ENCODE data around the gene GLYATL1. TPM values are rescaled to one million over a fixed set of nuclear protein-coding genes. Genes with fewer than 3 reads are reported as not detected.

GLYATL1 gene
- total and polyA plus RNA-seq, 5 experiments from 2014 or later = not detected

DNA sequence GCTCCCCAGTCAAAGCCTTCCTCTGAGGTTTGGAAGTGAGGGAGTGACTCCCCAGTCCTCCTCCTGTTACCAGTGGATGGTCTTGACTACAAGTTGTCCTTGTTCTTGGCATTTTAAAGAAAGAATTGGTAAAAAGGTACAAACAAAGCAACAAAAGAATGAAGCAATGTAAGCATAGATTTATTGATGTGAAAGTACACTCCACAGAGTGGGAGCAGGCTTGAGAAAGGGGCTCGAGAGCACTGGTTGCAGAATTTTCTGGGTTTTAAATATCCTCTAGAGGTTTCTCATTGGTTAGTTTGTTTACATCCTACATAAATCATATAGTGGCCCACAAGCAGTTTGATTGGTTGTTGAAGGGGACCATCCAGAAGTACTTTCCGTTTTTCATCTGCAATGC is 22.7 kb upstream of the GLYATL1 start:
- peaks cover 0 to 27% (median 7%) of the 10 kb centered on the region in 3 donors for H3K36me3 Mint-ChIP-seq
- ATAC-seq = no peak
- POLR2A ChIA-PET = no interaction called here
- peaks cover 7 to 25% (median 19%) of the 10 kb centered on the region in 5 donors for H3K27me3 Mint-ChIP-seq
- no peak overlapping the region for H3K27ac Mint-ChIP-seq
- H3K4me3 Mint-ChIP-seq = no peak overlapping the region
- H3K4me1 Mint-ChIP-seq = no peaks in the 10 kb centered on the region
- peaks cover 0 to 35% (median 26%) of the 10 kb centered on the region in 9 donors for H3K9me3 Mint-ChIP-seq
- DNase-seq = no peak

DNA sequence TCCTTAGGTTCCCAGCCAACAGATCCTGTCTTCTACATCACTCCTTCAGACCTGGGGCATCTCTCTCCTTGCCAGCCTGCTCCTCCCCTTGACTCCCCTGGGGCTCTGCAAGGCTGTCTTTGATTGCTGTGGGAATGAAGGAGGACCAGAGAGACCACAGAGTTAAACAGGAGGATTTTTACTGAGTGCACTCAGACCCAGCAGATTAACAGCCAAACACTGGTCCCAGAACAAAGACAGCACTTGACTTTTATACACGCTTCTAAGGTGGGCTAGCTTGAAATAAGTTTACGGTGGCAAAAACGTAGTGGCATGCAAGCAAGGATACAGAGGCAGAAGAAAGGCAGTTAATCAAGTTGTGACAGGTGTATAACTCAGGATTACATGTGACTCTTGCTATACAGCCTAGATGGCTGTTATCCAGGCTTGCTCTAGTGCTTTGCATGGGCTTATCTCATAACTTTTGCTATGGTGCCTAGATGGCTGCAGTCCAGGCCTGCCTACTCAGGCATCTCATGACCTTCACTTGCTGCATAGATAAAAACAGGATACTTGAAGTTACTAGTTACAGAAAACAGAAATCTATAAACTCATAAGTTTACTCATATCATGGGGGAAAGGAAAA is 22.0 kb upstream of the GLYATL1 start:
- peaks cover 0 to 27% (median 7%) of the 10 kb centered on the region in 3 donors for H3K36me3 Mint-ChIP-seq
- peaks cover 0 to 35% (median 26%) of the 10 kb centered on the region in 9 donors for H3K9me3 Mint-ChIP-seq
- H3K27me3 Mint-ChIP-seq = peaks cover 6 to 21% (median 13%) of the 10 kb centered on the region in 5 donors
- POLR2A ChIA-PET = no interaction called here
- no peak overlapping the region for H3K4me3 Mint-ChIP-seq
- H3K4me1 Mint-ChIP-seq = no peaks in the 10 kb centered on the region
- DNase-seq = no peak
- no peak for ATAC-seq
- peak overlapping the region in 1 of 10 donors; percentile 33 for H3K27ac Mint-ChIP-seq

DNA sequence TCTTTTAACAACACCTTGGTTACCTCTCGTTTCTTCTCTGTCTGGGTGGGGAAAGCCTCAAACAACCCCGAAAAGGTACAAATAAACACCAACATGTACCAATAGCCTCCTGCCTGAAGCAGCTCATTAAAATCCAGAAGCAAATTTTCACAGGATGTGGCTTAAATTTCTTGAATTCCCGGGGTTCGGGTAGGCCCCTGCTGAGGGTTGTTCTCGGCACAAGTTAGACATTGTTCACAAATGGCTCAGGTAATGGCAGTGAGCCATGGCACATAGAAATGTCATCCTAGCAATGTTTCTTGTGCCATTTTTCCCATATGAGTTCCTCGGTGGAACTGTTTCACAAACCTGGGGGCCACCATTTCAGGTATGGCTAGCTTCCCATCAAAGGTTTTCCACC is 19.7 kb upstream of the GLYATL1 start:
- POLR2A ChIA-PET = no interaction called here
- Mint-ChIP-seq H3K27ac (no peak overlapping the region), H3K4me1 (peaks cover 2 to 13% (median 10%) of the 10 kb centered on the region in 4 donors), H3K36me3 (peaks cover 0 to 27% (median 7%) of the 10 kb centered on the region in 3 donors), H3K9me3 (peaks cover 0 to 35% (median 26%) of the 10 kb centered on the region in 9 donors), H3K27me3 (peaks cover 0 to 9% (median 2%) of the 10 kb centered on the region in 5 donors), H3K4me3 (no peak overlapping the region)
- DNase-seq (no peak), ATAC-seq (no peak)

DNA sequence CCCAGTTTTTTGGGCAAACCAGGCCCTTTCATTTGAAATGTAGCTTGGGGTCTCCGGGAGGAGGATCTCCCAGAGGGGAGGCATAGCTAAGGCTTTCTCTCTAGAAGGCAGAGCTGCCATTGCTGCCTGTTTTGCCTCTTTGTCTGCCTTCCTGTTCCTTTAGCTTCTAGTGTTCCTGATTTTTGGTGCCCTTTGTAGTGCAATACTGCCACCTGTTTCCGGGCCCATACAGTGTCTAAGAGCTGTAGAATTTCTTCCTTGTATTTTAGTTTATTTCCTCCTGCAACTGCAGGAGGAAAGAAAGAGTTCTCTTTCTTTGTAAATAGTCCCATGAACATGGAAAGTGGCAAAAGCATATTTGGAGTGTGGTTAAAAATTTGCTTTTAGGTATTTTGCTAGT is 19.3 kb upstream of the GLYATL1 start:
- H3K4me1 Mint-ChIP-seq = peaks cover 2 to 13% (median 10%) of the 10 kb centered on the region in 4 donors
- ATAC-seq (no peak), DNase-seq (no peak)
- no peak overlapping the region for H3K4me3 Mint-ChIP-seq
- peaks cover 0 to 9% (median under 1%) of the 10 kb centered on the region in 5 donors for H3K27me3 Mint-ChIP-seq
- H3K36me3 Mint-ChIP-seq = peaks cover 0 to 27% (median 6%) of the 10 kb centered on the region in 3 donors
- POLR2A ChIA-PET = no interaction called here
- no peak overlapping the region for H3K27ac Mint-ChIP-seq
- peaks cover 0 to 34% (median 26%) of the 10 kb centered on the region in 9 donors for H3K9me3 Mint-ChIP-seq

DNA sequence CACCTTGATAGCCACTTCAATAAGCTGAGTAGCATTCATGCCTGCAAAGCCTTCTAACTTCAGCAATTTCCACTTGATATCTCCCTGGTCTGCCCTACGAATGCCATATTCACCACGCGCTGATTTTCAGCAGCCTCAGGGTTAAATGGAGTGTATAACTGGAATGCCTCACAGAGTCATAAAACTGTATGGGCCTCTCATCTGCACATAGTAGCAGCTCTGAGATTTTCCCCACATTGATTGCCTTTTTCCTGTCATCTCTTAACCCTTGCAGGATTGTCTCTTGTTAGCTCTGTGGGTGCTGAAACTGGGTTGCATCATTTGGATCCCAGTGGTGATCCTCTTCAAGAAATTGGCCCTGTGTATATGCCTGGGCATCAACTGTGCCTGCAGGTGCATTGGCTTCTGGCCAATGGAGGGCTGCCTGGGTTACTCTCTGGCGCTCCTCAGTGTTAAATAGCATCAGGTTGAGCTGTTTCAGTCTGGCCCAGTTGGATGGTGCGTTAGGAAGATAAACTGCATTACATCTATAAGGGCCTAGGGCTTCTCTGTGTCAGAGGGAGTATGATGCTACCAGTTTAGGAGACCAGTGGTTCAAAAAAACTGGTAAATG is 17.4 kb upstream of the GLYATL1 start:
- peaks cover 0 to 16% (median 13%) of the 10 kb centered on the region in 9 donors for H3K9me3 Mint-ChIP-seq
- no peak overlapping the region for H3K4me3 Mint-ChIP-seq
- H3K4me1 Mint-ChIP-seq = peaks cover 2 to 13% (median 10%) of the 10 kb centered on the region in 4 donors
- peaks cover 0 to 16% (median 6%) of the 10 kb centered on the region in 3 donors for H3K36me3 Mint-ChIP-seq
- no peak for ATAC-seq
- peaks cover 0 to 9% (median 0%) of the 10 kb centered on the region in 5 donors for H3K27me3 Mint-ChIP-seq
- POLR2A ChIA-PET = no interaction called here
- no peak for DNase-seq
- H3K27ac Mint-ChIP-seq = no peak overlapping the region

DNA sequence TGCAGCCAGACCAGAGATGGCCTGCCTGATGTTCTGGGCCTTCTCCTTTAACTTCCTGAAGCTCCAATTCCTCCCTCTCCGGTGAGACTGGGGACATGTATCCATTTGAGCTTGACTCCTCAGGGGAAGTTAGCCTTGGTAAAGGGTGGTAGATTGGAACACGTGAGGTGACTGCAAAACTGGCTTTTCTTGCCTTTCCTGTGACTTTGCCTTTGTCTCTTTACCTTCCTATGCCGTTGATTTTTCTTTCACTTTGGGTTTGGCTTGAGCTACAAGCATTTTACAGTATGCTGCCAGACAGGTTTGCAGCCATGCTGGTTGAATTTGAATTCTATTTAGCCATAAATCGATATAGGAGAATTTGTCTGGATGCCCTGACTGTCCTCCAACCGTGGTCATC is 16.8 kb upstream of the GLYATL1 start:
- POLR2A ChIA-PET = no interaction called here
- peaks cover 3 to 17% (median 12%) of the 10 kb centered on the region in 4 donors for H3K4me1 Mint-ChIP-seq
- peaks cover 0 to 10% (median 6%) of the 10 kb centered on the region in 3 donors for H3K36me3 Mint-ChIP-seq
- no peak for ATAC-seq
- H3K9me3 Mint-ChIP-seq = peaks cover 0 to 14% (median 7%) of the 10 kb centered on the region in 9 donors
- no peak for DNase-seq
- peaks cover 0 to 9% (median 1%) of the 10 kb centered on the region in 5 donors for H3K27me3 Mint-ChIP-seq
- no peak overlapping the region for H3K4me3 Mint-ChIP-seq
- H3K27ac Mint-ChIP-seq = no peak overlapping the region

DNA sequence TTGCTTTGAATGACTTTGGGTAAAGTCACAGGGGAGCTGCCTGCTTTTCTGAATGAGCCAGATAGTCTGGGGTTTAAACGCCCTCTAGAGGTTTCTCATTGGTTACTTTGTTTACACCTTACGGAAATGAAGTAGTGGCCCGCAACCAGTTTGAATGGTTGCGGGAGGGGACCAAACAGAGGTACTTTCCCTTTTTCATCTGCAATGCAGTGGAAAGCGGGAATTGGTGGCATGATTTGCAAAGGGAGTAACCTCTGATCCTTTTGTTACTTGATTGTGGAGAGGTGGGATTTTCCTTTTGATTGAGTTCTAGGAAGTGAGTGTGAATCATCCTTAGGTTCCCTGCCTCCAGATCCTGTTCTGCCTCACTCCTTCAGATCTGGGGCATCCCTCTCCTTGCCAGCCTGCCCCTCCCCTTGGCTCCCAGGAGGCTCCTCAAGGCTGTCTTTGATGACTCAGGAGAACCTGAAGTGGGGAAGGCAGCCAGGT is 15.9 kb upstream of the GLYATL1 start:
- POLR2A ChIA-PET = no interaction called here
- H3K4me1 Mint-ChIP-seq = peaks cover 6 to 25% (median 20%) of the 10 kb centered on the region in 4 donors

DNA sequence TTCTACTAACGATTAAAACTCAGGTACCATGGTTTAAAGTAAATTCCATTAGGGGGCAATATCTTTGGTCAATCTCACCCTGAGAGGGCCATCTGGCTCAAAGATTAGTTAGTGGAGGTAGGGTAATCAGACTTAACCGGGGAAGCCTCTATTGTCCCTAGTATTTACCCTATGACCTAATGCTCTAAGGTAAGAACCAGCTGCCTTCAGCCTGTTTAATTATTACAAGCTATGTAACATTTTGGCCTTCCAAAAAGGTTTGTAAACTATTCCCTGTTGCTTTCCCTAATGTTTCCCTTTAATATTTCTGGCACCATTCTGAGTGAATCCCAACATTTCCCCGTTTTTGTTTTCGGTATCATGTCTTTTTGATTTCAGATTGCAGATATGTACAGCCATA is 15.1 kb upstream of the GLYATL1 start:
- POLR2A ChIA-PET = no interaction called here
- no peak overlapping the region for H3K27ac Mint-ChIP-seq
- DNase-seq (no peak), ATAC-seq (no peak)
- H3K4me3 Mint-ChIP-seq = no peak overlapping the region
- peaks cover 0 to 7% (median 4%) of the 10 kb centered on the region in 5 donors for H3K27me3 Mint-ChIP-seq
- no peaks in the 10 kb centered on the region for H3K9me3 Mint-ChIP-seq
- H3K36me3 Mint-ChIP-seq = no peaks in the 10 kb centered on the region
- H3K4me1 Mint-ChIP-seq = peaks cover 6 to 28% (median 22%) of the 10 kb centered on the region in 4 donors

More for the DNA sequence above, 15.9 kb upstream of the GLYATL1 start:
- H3K27me3 Mint-ChIP-seq = peaks cover 0 to 5% (median 2%) of the 10 kb centered on the region in 5 donors
- peak; percentile 58 to 68 for ATAC-seq
- H3K27ac Mint-ChIP-seq = peak overlapping the region in 2 of 10 donors; percentile 15 to 74
- H3K4me3 Mint-ChIP-seq = peak overlapping the region in 4 of 10 donors; percentile 19 to 60 (median 28)
- H3K9me3 Mint-ChIP-seq = peaks cover 0 to 5% (median 1%) of the 10 kb centered on the region in 9 donors
- H3K36me3 Mint-ChIP-seq = peaks cover 0 to 1% (median 1%) of the 10 kb centered on the region in 3 donors
- peak in 4 of 10 donors; percentile 5 to 39 (median 17) for DNase-seq

DNA sequence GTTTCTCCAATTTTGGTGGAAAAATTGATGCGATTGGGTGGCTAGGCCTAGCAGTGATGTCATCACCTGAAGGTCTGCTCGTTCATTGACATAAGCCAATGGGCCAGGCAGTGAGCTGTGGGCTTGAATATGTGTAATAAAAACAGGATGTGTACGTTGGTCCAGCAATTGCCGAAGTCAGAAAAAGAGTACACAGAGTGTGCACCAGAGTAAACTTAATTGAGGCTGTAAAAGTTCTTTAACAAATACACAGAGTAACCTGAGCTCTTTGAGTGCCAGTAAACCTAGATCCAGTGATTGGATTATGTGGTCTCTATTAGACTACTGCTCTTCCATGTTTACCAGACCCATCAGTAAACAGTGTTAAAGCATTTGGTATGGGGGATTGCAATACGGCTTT is 13.0 kb upstream of the GLYATL1 start:
- no peak for ATAC-seq
- POLR2A ChIA-PET = no interaction called here
- H3K27ac Mint-ChIP-seq = no peak overlapping the region

DNA sequence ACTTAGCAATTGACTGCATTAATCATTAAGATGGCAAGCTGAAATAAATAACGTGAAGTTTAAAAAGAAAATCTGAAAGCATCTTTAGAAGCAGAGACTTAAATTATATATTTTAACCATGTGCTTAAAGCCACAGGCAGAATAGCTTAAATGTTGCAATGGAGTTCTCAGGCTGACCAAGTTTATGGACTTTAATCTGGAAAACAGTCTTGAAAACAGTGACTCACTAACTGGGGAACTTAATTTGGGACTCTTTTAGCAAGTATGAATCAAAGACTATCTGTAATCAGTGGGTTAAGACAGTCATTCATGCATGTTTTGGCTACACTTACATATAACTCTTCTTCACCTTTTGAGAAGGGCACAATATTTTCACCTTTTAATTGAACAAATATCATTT is 12.6 kb upstream of the GLYATL1 start:
- H3K27ac Mint-ChIP-seq = no peak overlapping the region
- H3K36me3 Mint-ChIP-seq = no peaks in the 10 kb centered on the region
- H3K4me3 Mint-ChIP-seq = peak overlapping the region in 1 of 10 donors; percentile 78
- ATAC-seq (no peak), DNase-seq (no peak)
- peaks cover 6 to 28% (median 22%) of the 10 kb centered on the region in 4 donors for H3K4me1 Mint-ChIP-seq
- peaks cover 4 to 23% (median 8%) of the 10 kb centered on the region in 5 donors for H3K27me3 Mint-ChIP-seq
- POLR2A ChIA-PET = no interaction called here
- no peaks in the 10 kb centered on the region for H3K9me3 Mint-ChIP-seq

More for the DNA sequence above, 13.0 kb upstream of the GLYATL1 start:
- no peaks in the 10 kb centered on the region for H3K9me3 Mint-ChIP-seq
- peaks cover 4 to 20% (median 9%) of the 10 kb centered on the region in 5 donors for H3K27me3 Mint-ChIP-seq
- H3K4me3 Mint-ChIP-seq = no peak overlapping the region
- H3K36me3 Mint-ChIP-seq = no peaks in the 10 kb centered on the region
- H3K4me1 Mint-ChIP-seq = peaks cover 6 to 28% (median 22%) of the 10 kb centered on the region in 4 donors
- DNase-seq = no peak

DNA sequence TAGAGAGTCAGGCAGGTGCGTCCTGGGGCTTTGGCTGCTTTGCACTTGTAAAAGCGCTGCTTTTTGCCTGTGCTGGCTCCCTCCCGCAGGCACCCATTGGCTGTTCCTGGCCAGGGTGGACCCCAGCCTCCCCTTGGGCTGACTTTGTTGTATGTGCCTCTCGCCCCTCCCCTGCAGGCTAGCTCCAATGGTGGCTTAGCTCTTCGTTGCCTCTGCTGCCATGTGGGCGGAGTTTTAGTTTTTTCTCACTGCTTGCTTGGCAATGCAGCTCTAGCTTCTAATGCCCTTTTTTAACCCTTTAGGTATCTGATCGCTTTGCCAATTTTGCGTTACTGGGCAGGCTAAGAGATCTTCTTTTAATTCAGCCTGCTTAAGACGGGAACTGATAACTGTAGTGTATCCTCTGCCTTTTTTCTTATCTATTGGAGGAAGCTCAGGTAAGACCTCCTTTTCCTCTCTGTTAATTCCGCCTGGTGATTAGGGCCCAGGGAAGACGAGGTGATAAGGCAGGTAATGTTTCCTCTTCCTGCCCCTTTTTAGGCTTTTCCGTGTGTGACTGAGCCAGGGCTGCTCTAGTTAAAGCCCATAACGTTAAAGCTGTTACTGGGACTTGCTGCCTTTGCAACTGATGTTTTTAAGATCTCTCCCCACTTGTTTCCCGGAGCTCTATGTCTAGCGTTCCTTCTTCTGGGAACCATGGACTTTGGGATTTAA is 11.7 kb upstream of the GLYATL1 start:
- peak; percentile 89 to 94 for ATAC-seq
- peak overlapping the region in 5 of 10 donors; percentile 3 to 51 (median 44) for H3K27ac Mint-ChIP-seq

DNA sequence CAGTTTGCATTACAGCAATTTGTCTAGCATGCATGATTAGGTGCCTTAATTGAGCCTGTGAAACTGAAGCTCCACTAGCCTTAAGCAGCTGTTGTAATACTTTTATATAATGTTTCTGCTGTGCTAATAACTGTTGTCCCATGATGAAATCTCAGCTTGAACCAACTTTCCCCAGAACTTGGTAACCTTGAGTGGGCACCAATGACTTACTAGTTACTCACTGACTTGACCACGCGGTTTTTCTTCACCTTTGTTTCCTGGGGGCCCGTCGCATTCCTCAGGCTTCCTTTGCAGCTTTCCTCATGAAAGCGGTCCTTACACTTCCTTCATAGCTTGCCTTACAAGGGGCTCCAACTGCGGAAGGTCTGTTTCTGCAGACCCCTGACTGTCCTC is 11.2 kb upstream of the GLYATL1 start:
- DNase-seq (no peak), ATAC-seq (no peak)
- POLR2A ChIA-PET = no interaction called here
- peaks cover 4 to 23% (median 8%) of the 10 kb centered on the region in 5 donors for H3K27me3 Mint-ChIP-seq
- no peaks in the 10 kb centered on the region for H3K36me3 Mint-ChIP-seq
- no peaks in the 10 kb centered on the region for H3K9me3 Mint-ChIP-seq
- H3K4me1 Mint-ChIP-seq = peaks cover 6 to 24% (median 17%) of the 10 kb centered on the region in 4 donors
- peak overlapping the region in 2 of 10 donors; percentile 47 to 51 for H3K27ac Mint-ChIP-seq
- peak overlapping the region; percentile 41 to 83 (median 76) for H3K4me3 Mint-ChIP-seq

More for the DNA sequence above, 11.7 kb upstream of the GLYATL1 start:
- peak in 8 of 10 donors; percentile 16 to 68 (median 29) for DNase-seq
- POLR2A ChIA-PET = no interaction called here
- Mint-ChIP-seq H3K4me1 (peaks cover 6 to 28% (median 22%) of the 10 kb centered on the region in 4 donors), H3K36me3 (no peaks in the 10 kb centered on the region), H3K9me3 (no peaks in the 10 kb centered on the region), H3K27me3 (peaks cover 4 to 23% (median 8%) of the 10 kb centered on the region in 5 donors), H3K4me3 (peak overlapping the region; percentile 43 to 83 (median 76))
